GM18498 (cell line): ENCODE data around the gene BAIAP2.
"Not testable (repeated sequence)": the region's sequence is repeated elsewhere in the genome, so short reads cannot be mapped to it uniquely, and the experiment has no call there.

ENCODE experiments used
- ATAC-seq: cut with Tn5 transposase; IDR thresholded peaks from one replicate; pipeline ENCODE4 v1.9.1; 2021; ENCODE audit warnings: mild to moderate bottlenecking, moderate library complexity; ENCODE audit not compliant: unreplicated experiment

The BAIAP2 gene

DNA sequence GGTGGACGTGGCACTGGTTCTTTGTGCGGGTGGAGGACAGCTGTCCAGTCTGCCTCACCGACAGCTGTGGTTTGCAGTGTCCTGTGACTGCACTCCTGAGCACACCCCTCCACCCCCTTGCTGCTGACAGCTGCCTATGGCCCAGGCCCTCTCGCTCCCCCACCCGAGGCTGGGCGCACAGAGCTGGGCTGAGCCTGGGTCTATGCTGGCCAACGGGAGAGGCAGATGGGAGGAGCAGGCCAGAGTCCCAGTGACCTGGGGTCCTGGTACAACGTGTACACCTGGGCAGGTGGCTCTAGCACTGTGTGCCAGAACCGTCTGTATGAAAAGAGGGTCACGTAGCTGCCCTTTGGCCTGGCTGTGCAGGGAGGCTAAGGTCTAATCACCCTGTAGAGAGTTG lies 30.5 kb downstream of the BAIAP2 start:
- ATAC-seq = no peak

DNA sequence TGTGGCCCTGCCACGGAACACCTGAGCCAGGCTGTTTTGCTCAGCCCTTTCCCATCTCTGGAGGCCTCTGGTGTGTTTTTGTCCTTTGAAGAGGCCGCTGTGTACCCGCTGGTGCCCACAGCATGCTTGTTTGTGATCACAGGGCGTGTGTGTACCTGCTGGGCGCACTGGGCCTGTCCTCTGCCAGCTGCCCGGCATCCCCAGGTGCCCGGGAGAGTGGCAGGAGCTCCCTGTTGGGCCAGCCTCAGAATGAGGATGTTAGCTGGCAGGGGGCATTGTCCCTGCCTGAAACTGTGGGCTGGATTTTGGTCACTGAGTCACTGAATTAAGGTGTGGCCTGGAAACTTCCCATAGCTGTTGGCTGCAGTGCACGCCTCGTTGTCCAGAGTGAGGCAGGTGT lies 31.1 kb downstream of the BAIAP2 start:
- no peak for ATAC-seq

DNA sequence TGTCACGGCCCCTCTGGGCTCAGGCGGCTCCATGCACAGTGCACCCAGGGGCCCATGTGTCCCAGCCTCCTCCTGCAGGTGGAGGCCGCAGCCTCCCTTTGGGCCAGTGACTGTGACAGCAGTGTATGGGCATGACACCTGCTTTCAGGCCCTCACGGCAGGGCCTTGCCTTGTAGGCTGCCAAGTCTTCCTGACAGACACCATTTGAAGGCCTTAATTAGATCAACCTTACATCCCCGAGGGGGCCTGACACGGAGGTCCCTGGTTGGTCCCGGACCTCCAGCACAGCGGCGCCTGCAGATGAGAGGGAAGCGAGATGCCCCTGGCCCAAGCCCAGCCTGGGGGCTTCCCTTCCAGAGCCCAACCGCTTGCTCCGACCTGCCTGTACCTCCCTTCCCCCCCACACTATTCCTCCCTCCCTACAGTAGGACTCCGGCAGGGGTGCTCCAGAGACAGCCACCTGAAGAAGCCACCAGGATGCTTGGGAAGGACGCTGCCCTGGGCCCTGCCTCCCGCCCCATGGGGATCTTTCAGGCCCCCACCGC lies 31.9 kb downstream of the BAIAP2 start:
- ATAC-seq = no peak

DNA sequence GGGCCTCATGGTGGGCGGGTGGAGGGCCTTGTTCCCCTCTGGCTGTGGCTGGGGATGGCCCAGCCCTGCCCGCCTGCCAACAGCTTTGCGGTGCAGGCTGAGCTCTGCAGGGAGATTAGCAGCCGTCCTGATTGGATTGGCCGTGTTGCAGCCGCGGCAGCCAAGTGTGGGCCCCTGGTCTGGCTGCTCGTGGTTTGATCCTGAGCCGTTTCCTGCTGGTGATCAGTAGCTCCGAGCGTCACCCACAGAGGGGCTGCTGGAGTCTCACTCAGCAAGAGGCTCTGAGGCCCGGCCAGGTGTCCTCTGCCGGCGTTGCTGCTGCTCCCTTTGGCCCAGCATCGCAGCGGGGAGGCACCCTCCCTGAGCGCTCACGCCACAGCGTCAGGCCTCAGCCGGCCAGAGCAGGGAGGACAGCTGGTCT lies 32.5 kb downstream of the BAIAP2 start:
- ATAC-seq = no peak

DNA sequence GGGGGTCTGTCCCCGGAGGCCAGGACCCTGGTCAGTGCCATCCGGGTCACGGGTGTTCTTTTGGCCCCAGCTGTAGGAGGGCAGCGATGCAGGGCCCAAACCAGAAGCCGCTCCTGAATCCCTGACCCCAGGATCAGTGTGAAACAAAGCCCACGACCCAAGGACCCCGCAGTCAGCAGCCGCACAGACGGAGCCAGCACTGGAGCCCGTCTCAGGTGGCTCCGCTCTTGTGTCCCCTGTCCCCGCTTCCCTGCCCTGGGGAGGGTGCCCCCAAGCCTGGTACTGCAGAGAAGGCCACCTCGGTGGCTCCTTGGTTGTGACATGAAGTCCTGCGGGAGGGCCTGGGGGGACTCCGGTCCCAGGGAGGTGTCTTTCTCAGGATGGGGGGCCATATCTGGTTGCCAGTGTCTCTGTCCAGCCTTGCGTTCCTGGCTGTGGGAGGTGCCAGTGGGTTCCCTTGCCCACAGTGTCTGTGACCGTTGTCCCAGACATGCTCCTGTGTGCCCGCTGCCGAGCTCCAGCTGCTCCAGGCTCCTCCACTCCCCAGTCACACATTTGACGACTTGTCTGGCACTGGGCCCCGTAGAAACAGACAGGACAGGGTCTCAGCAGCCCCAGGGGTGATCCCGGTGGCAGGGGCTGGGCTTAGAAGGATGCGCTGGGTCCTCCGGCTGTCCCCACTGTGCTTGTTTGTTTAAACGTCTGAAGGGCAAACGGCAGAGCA lies 33.6 kb downstream of the BAIAP2 start:
- no peak for ATAC-seq

DNA sequence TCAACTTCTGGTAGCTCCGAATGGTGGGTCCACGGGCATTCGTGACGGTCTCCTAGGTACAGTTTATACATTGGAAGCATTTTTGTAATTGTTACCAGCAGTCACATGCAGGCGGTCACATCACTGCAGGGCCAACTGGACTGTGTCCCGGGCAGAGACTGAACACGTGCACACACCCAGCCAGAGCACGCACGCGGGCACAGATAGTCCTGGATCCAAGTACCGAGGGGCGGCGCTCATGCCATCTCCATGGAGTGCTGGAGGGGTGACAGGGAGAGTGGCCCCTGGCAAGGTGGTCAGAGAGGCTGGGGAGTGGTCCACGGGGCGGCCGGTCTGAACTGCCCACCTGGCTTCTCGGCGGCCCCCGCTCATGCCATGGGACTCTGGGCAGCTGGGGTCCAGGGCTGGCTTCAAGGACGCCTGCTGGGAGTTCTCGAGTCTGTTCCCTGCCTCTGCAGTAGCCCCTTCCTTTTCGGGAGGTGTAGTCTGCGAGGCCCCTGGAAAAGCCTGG lies 34.2 kb downstream of the BAIAP2 start:
- ATAC-seq = no peak

DNA sequence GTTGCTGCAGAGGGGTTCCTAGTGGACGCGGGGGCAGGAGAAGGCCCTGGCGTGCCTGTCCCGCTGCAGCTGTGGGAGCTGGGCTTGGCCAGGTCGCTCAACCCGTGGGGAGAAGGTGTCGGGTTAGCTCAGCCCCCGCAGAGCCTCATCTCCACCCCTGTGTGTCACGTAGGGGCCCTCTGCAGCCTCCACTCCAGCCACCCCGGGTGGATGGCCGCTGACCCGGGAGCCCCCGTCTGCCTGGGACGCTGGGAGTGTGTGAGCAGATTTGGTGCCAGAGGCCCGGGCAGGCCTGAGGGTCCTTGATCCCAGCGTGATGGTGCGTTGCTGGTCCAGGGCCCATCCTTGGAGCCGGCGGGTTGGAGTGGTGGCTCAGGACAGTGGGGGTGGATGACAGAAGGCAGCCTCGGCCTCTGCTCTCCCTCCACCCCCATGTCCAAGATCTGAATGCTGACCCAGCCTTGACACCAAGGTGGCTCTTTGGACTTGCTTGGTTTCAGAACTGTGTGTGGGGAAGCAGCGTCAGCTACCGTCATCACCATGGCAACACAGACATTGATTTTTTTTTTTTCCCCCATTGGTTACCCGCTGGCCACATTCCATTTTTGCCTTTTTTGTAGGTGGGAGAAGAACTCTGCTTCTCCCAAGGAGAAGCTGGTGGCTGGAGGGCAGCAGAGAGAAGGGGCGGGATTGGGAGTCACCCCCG lies 35.7 kb downstream of the BAIAP2 start:
- no peak for ATAC-seq

DNA sequence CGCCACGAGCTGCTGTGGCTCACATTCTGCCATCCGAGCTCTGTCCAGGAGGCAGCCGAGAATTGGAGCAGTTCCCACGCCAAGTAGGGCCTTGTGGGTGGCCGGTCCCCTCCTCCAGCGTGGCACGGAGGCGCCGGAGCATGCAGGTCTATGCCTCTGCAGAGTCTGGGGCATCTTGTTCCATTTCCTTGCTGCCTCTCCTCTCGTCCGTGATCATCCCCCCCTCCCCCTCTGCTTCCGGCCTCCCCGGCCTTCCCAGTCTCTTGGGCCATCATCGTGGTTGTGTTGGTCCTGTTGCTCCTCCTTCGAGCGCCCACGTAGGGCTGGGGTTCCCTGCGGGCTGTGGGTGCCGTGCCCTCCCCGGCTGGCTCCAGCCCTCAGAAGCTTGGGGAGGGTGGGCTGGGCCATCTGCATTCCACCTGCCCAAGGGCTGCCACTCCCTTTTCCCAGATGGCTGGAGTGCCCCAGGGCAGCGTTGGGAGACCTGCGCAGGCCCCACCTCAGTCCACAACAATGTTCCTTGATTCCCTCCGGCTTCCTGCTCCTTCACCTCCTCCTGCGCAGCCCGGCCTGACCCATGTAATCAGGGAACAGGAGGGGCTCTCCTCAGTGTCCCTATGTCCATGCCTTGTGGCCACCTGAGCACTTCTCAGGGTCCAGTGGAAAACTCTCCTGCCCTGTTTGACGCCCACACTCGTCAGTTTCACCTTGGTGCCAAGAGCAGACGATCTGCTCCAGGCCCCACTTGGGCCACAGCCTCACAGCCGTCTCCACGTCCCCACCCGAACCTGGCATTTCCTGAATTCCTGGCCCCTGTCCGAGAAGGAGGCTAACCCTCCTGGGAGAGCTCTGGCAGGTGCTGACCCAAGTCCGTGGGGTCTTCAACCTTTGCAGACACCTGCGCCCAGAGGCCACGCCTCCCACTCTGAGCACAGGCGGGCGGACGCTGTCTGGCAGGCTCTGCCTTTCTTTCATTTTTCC lies 37.1 kb downstream of the BAIAP2 start:
- no peak for ATAC-seq

DNA sequence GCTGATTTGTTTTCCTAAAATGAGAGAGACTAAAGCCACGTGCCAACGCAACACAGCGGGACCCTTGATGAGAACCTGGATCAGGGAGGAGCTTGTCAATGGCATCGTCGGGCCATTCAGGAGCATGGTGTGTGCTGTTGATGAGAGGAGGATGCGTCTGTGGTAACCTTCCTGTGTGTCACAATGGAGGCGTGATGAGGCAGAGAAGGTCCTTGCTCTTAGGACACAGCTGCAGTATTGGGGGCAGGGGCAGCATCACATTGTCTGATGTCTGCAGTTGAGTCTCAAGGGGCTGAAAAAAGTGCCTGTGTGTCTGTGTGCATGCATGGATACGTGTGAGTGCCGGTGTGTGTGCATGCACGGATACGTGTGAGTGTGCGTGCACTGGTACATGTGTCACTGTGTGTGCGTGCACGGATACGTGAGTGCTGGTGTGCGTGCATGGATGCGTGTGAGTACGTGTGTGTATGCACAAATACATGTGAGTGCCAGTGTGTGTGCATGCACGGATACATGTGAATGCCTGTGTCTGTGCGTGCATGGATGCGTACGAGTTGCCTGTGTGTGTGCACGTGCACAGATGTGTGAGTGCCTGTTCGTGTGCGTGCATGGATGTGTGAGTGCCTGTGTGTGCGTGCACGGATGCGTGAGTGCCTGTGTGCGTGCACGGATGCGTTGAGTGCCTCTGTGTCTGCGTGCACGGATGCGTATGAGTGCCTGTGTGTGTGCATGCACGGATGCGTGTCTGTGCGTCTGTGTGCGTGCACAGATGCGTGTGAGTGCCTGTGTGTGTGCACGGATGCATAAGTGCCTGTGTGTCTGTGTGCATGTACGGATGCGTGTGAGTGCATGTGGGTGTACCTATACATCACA lies 39.3 kb downstream of the BAIAP2 start:
- ATAC-seq = no peak

DNA sequence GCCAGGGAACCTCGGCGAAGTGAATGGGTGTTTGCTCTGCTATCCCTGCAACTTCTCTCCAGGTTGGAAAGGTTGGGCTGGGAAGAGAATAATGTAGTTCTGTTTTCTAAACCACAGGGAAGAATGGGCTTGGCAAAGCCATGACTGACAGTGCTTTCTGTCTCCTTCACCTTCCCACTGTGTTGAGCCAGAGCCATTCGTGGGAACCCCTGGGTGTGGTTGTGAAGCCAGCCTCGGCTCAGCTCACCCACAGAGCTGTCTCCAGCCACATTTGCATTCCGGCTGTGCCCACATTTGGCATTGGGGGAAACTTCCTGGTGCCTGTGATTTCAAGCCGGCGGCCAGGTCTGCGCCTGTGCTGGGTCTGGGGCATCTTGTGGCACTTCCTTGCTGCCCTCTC lies 39.9 kb downstream of the BAIAP2 start:
- ATAC-seq = no peak

DNA sequence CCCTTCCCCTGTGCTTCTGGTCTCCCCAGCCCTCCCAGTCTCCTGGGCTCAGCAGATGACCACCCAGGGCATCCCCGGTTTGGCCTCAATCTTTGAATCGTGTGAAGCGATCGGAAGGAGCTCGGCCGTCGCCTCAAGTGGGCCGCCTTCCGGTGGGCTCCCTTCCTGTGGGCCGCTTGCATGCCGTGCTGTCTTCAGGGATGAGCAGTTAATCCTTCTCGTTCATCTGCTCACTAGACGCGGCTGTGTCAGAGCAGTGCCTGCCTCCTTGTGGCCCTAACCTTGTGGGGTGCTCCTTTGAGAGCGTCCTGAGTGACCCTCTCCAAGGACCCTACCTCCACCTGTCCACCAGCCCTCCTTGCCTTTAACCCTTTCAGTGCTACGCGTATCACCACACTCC lies 40.4 kb downstream of the BAIAP2 start:
- no peak for ATAC-seq

DNA sequence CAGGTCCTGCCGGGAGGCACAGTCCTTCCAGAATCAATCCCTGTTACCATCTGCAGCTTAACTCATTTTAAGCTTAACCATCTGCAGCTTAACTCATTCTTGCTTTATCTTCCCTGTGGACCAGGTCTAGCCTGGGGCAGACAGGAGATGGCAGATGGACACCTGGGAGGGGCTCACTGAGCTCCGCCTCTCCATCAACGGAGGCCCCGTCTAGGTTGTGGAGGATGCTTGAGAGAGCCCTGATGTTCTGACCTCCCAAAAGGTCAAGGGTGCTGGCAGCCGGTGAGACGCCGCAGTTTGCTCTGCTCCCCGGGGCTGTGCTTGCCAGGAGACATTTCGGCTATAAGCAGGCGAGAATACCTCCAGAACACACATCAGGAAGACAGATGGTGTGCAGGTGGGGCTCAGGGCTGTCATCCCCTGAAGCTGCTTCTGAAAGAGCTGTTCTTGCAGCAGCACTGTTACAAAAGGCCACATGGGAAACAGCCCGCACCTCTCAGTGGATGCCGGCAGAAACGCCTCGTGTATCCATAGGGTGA lies 41.3 kb downstream of the BAIAP2 start:
- no peak for ATAC-seq

DNA sequence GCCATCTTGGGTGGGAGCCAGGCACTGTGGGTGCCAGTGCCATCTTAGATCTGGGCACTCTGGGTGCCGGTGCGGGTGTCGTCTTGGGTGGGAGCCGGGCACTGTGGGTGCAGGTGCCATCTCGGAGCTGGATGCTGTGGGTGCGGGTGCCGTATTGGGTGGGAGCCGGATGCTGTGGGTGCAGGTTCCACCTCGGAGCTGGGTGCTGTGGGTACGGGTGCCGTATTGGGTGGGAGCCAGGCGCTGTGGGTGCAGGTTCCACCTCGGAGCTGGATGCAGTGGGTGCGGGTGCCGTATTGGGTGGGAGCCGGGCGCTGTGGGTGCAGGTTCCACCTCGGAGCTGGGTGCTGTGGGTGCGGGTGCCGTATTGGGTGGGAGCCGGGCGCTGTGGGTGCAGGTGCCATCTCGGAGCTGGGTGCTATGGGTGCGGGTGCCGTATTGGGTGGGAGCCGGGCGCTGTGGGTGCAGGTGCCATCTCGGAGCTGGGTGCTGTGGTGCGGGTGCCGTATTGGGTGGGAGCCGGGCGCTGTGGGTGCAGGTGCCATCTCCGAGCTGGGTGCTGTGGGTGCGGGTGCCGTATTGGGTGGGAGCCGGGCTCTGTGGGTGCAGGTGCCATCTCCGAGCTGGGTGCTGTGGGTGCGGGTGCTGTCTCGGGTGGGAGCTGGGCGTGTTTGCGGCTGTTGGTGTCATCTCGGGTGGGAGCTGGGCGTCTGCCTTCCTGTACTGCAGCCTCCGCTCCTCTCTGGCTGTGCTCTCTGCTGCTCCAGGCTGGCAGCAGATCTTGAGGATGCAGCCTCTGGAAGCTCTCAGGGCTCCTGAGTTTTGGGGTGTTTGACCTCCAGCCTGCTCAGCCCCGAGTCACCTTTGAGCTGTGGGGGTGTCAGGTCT lies 43.3 kb downstream of the BAIAP2 start:
- not testable (repeated sequence) for ATAC-seq

DNA sequence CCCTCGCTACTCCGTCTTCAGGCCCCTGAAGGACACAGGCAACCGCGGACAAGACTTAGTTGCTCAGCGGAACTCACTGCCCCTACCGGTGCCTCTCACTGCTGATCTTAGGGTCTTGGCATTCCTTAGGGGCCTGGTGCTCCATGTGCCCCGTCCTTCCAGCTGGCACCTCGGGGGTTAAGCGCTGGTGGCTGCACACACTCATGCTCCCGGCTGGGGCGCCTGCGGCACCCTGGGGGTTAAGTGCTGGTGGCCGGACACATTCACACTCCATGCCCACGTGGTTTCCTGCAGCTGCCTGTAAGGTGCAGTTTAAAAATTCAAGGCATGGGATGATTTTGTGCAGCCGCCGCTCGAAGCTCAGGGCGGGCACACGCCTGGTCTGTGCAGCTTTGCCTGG lies 45.1 kb downstream of the BAIAP2 start:
- no peak for ATAC-seq

DNA sequence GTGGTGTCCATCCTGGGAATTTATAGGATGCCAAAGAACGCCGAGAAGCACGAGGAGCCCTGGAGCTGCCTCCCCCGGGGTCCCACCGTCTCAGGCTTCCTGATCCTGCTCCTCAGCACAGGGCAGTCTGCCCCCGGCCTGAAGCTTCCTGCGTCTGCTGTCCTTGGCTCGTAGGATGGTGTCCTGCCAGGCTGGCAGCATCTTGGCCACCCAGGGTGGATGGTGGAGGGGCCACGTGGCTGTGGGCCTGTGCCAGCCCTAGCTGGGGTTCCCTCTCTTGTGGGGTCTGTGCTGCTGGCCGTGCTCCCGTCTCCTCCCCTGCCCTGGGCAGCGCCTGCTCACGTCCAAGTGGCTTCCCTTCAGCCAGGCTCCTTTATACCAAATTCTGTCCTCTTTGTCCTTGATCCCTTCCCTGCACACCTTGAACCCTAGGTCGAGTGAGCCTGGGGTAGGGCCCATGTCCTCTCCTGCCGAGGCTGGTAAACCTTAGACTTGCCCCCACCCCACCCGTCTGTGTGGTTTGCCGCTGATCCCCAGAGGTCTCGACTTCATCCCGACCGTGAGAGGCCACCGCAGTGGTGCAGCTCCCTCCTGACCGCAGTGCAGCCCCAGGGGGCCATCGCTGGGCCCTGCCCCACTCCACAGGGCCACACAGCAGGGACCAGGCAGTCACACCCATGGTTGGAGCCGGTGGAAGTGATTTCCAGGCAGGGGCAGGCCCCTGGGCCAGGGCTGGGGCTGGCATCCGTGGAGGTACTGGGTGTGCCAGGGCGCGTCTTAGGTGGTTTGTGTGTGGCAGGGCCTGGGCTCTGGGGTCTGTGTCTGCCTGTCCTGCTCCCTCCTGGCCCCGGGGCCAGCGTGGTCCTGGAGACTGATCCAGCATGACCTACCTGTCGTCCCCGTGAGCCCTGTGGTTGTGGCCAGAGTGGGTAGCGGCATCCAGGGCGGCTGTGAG lies 46.5 kb downstream of the BAIAP2 start:
- no peak for ATAC-seq

DNA sequence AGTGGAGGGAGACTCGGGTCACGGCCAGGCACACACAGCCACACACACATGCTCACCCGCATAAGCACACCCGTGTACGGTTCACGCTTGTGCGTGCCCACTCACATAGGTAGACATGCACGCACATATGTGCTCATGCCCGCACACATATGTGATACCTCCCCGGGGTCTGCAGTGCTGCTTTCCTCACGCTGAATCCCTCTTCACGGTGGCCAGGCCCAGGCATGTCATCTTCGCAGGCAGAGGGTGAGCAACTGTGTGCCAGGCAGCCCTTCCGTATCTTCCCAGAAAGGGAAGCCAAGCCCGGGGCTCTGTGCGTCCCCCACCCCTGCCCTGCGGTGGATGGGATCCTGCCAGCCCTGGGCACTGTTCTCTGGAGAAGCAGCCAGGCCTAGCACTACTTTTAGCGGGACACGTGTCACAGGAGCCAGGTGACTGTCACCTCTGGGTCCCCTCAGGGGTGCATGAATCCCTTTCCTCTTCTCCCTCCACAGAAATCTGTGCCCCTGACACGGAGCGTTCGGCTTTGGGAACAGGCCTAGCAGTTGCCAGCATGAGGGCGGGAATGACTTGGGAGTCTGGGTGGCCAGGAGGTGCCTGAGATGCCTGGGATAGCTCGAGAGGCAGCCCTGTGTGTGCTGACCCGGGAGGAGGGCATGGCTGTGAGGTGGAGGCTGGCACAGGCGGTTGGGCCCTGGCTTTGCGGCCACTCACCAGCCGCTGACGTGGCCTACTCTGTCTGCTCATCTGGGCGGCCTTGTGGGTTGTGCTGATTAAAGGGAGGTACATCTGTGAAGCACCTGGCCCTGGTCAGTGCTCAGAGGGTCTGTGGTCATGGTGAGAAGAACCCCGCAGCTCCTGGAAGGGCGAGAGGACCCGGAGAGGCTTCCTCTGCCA lies 47.5 kb downstream of the BAIAP2 start:
- ATAC-seq = no peak
